ENCODE measurements around the gene NIPAL3. TPM values are rescaled to one million over a fixed set of nuclear protein-coding genes. Genes with fewer than 3 reads are reported as not detected.

Gene NIPAL3
- total RNA-seq, 1 experiment from 2014 or later = 7.7 TPM

- no peak overlapping the region for H2AK5ac ChIP-seq (ENCODE audit: insufficient read length, low read length)
- no peak overlapping the region for H2BK12ac ChIP-seq (ENCODE audit: insufficient read length, low read depth, low read length)
- Mint-ChIP-seq H3K27ac (0 out of 7 replicates have a peak overlapping the region, but pooled peaks of 1 of the 3 experiments have one; percentile 1), H3K9me3 (no peaks in the 10 kb centered on the region), H3K27me3 (ENCODE audit: low read depth) (no peaks in the 10 kb centered on the region), H3K36me3 (ENCODE audit: insufficient read depth in 1 of 3, low read depth in 3 of 3) (peaks cover 0 to 3% (median 0%) of the 10 kb centered on the region in 3 experiments; a peak in 2 of 7 replicates), H3K4me3 (no peak overlapping the region), H3K4me1 (no peaks in the 10 kb centered on the region)
- no peak overlapping the region for H4K91ac ChIP-seq (ENCODE audit: insufficient read length, low read depth, low read length)
- no peak overlapping the region for H2BK15ac ChIP-seq (ENCODE audit: low read depth, low read length)
- TF ChIP-seq CTCF (conservative IDR thresholded peaks at IDR 0.05) = no peak
- no peaks in the 10 kb centered on the region for H3K9me3 ChIP-seq (ENCODE audit: control insufficient read depth, low read depth, low read length)
- no CpG with 5 or more reads among the region's 3 CpGs for WGBS (ENCODE audit: extremely low coverage, insufficient read length, low lambda C conversion rate)
- no peak overlapping the region for H3K4me2 ChIP-seq (ENCODE audit: insufficient read depth, insufficient read length, low read length)
- H3K4ac ChIP-seq (ENCODE audit: low read depth, low read length) = no peak overlapping the region
- H3K9ac ChIP-seq (ENCODE audit: extremely low read depth, insufficient read length, low read length) = no peak overlapping the region
- no peak for DNase-seq
- H3K79me1 ChIP-seq (ENCODE audit: insufficient read depth, low read depth, low read length, poor library complexity, severe bottlenecking) = no peaks in the 10 kb centered on the region
- H3K27ac ChIP-seq (ENCODE audit: insufficient read length, low read depth, low read length) = no peak overlapping the region
- no peak overlapping the region for H2BK5ac ChIP-seq (ENCODE audit: insufficient read length, low read length)
- H3T11ph ChIP-seq (ENCODE audit: low read length) = no peak overlapping the region
- no peak overlapping the region for H2BK20ac ChIP-seq (ENCODE audit: low read depth, low read length, poor library complexity, severe bottlenecking)
- no peak overlapping the region for H4K8ac ChIP-seq (replicated peaks; ENCODE audit: insufficient read length, low read depth, low read length)
- H3K23ac ChIP-seq (ENCODE audit: insufficient read length, low read depth, low read length) = no peak overlapping the region
- no peaks in the 10 kb centered on the region for H3K79me2 ChIP-seq (ENCODE audit: insufficient read depth, low read length)
- H3K4me1 ChIP-seq (ENCODE audit: insufficient read depth, low read length) = no peaks in the 10 kb centered on the region
- H3K18ac ChIP-seq (ENCODE audit: insufficient read length, low read depth, low read length) = no peak overlapping the region
- H4K20me1 ChIP-seq (ENCODE audit: control insufficient read depth, insufficient read depth, insufficient read length) = no peaks in the 10 kb centered on the region
- H3K27me3 ChIP-seq (ENCODE audit: insufficient read depth, low read length) = no peaks in the 10 kb centered on the region
- no peak overlapping the region for H3K14ac ChIP-seq (ENCODE audit: insufficient read depth, low read length)
- no peaks in the 10 kb centered on the region for H3K23me2 ChIP-seq (ENCODE audit: insufficient read length, low read depth, low read length, poor library complexity, severe bottlenecking)
- no peak overlapping the region for H3K56ac ChIP-seq (ENCODE audit: insufficient read length, low read depth, low read length)
- no peak overlapping the region for H2BK120ac ChIP-seq (ENCODE audit: low read depth, low read length, poor library complexity, severe bottlenecking)
- H2AFZ ChIP-seq (ENCODE audit: low read length) = no peak overlapping the region
- H4K5ac ChIP-seq (ENCODE audit: insufficient read length, low read depth, low read length) = no peak overlapping the region
Measured at GRCh38 chr1:24451746-24452145, 36.1 kb downstream of the NIPAL3 start.

Measured in H9 (cell line).